Measurements from ENCODE around the gene MKS1.
A peak's percentile ranks its signal among the peaks of the same experiment; 100 is the strongest.

Gene MKS1

DNA sequence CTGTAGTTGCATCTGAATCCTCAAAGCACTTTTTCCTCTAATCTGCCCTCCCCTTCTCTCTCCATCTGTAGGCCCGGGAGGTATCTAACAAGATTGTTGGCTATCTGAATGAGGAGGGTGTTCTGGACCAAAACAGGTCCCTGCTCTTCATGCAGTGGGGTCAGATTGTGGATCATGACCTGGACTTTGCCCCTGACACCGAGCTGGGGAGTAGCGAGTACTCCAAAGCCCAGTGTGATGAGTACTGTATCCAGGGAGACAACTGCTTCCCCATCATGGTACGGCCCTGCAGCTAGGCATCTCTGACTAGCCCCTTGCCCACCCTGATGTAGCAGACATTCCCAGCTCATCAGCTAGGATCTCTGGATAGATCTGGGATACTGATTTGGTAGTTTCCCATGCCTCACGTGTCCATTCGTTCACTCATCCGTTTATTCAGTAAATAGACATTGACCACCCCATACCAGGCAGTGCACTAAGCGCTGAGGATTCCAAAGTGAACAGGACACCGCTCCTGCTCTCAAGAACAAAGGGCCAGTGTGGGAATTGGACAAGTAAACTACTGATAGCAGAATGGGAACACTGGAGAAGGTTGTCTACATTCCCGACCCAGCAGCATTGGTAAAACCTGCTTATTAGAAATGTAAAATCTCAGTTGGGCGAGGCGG is 31.4 kb upstream of the MKS1 start:
- Histone ChIP-seq H3K4me1 (ENCODE audit: control insufficient read depth, insufficient read depth, low read length) (peaks cover 13% of the 10 kb centered on the region), H3K4me3 (ENCODE audit: low read length) (no peak overlapping the region), H3K9ac (ENCODE audit: low read length) (no peak overlapping the region), H3K27me3 (ENCODE audit: control insufficient read depth, insufficient read depth, low read length) (peaks cover 39% of the 10 kb centered on the region), H3K9me3 (ENCODE audit: control insufficient read depth, low read length) (no peaks in the 10 kb centered on the region), H3K36me3 (ENCODE audit: control insufficient read depth, insufficient read depth, low read length) (no peaks in the 10 kb centered on the region)

DNA sequence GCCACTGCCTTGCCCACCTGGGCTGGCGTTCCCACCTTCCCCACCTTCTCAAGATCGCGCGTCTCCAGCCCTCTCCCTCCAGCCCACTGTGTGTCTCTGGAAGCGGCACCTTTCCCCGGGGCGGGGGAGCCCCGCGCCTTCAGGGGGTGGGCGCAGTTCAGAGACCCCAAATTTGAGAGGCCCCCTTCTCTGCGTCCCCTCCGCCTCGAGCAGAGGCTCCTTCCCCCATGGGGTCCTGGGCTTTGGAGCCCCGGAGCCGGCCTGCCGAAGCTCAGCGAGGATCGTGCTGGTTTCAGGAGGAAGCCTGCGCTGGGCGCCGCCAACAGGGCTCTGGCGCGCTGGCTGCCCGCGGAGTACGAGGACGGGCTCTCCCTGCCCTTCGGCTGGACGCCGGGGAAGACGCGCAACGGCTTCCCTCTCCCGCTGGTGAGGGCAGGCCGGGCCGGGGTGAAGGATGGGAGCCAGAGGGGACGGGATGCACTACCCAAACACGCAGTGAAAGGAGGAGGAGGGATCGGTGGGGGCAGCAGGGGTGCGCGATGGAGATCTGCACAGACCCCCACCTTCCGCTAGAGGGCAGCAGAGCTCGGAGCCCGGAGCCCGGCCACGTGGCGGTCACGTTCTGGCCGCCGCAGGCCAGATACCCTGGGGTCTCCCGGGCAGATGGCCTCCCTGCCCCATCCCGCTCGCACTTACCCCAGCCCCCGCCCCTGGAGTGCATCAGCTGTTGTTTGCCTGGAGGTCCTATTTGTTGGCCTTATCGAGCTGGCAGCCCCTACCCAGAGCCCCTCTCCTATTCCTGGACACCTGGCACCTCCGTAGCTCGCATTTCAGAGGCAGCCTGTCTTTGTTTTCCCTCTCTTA is 30.4 kb upstream of the MKS1 start:
- H3K4me3 ChIP-seq (ENCODE audit: low read length) = no peak overlapping the region
- peaks cover 36% of the 10 kb centered on the region for H3K27me3 ChIP-seq (ENCODE audit: control insufficient read depth, insufficient read depth, low read length)
- H3K36me3 ChIP-seq (ENCODE audit: control insufficient read depth, insufficient read depth, low read length) = no peaks in the 10 kb centered on the region
- H3K9ac ChIP-seq (ENCODE audit: low read length) = peak overlapping the region; percentile 59
- peaks cover 13% of the 10 kb centered on the region for H3K4me1 ChIP-seq (ENCODE audit: control insufficient read depth, insufficient read depth, low read length)
- no peaks in the 10 kb centered on the region for H3K9me3 ChIP-seq (ENCODE audit: control insufficient read depth, low read length)

DNA sequence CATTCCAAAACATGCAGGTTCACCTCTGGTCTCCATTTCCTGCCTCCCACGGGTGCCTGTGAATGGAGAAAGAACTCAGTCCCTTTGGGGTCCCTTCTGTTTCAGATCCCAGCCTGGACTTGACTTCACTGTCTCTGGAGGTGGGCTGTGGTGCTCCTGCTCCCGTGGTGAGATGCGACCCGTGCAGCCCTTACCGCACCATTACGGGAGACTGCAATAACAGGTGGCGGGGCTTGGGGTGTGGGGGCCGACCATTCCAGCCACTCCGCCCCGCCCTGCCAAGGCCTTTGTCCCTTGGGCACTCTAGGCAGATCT is 29.9 kb upstream of the MKS1 start:
- Histone ChIP-seq H3K36me3 (ENCODE audit: control insufficient read depth, insufficient read depth, low read length) (no peaks in the 10 kb centered on the region), H3K27me3 (ENCODE audit: control insufficient read depth, insufficient read depth, low read length) (peaks cover 36% of the 10 kb centered on the region)

DNA sequence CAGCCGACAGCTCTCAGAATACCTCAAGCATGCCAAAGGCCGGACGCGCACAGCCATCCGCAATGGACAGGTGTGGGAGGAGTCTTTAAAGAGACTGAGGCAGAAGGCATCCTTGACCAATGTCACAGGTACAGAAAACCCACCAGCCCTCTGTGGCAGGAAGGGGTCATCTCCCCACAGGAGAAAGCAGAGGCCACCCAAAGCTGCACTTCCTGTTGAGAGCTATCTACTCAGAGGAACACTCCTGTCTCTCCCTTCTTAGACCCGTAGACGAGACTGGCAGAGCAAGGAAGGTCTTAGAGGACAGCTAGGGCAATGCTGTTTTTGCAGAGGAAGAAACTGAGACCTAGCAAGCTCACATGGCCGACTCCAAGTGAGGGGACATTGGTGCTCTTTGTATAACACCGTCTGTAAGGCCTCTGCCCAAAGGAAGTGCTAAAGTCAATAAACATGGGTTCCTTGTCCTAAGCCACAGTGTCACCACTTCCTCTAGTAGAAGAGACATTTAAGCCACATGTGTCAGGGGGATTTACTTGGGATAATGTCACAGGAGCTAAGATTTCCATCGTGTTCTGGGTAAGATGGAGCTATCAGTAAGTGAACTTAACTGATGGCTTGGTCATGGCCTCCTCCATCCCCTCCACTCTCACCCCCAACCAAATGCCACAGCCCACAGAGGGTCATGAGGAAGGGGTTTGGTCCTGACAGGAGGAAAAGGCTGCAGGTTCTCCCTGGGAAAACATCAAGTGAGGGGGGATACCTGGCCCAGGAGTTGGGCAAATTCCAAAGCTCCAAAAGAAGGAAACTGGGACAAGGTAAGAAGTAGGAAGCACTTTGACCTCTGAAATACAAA is 28.7 kb upstream of the MKS1 start:
- H3K4me1 ChIP-seq (ENCODE audit: control insufficient read depth, insufficient read depth, low read length) = peaks cover 13% of the 10 kb centered on the region
- H3K4me3 ChIP-seq (ENCODE audit: low read length) = no peak overlapping the region
- H3K9me3 ChIP-seq (ENCODE audit: control insufficient read depth, low read length) = no peaks in the 10 kb centered on the region
- H3K9ac ChIP-seq (ENCODE audit: low read length) = no peak overlapping the region
- H3K27me3 ChIP-seq (ENCODE audit: control insufficient read depth, insufficient read depth, low read length) = peaks cover 39% of the 10 kb centered on the region
- H3K36me3 ChIP-seq (ENCODE audit: control insufficient read depth, insufficient read depth, low read length) = no peaks in the 10 kb centered on the region

More for the DNA sequence above, 29.9 kb upstream of the MKS1 start:
- peaks cover 13% of the 10 kb centered on the region for H3K4me1 ChIP-seq (ENCODE audit: control insufficient read depth, insufficient read depth, low read length)
- H3K4me3 ChIP-seq (ENCODE audit: low read length) = no peak overlapping the region
- H3K9me3 ChIP-seq (ENCODE audit: control insufficient read depth, low read length) = no peaks in the 10 kb centered on the region
- peak overlapping the region; percentile 59 for H3K9ac ChIP-seq (ENCODE audit: low read length)

DNA sequence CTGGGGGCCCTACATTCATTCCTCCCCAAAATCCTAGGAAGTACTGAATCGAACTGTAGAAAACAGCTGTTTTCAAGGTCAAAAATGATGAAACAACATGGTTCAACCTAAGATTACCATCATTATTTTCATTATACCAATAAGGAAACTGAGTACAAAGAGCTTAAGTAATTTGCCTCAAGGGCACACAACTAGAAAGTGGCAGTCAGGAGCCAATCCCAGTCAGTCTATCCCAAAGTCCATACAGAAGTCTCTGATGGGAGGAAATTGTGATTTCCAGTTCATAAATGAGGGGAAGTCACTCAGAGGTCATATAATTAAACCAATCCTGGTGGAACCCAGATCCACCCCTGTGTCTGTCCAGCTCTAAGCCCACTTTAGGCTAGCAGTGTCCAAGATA is 27.7 kb upstream of the MKS1 start:
- peaks cover 13% of the 10 kb centered on the region for H3K4me1 ChIP-seq (ENCODE audit: control insufficient read depth, insufficient read depth, low read length)
- H3K36me3 ChIP-seq (ENCODE audit: control insufficient read depth, insufficient read depth, low read length) = no peaks in the 10 kb centered on the region
- no peak overlapping the region for H3K4me3 ChIP-seq (ENCODE audit: low read length)
- H3K9ac ChIP-seq (ENCODE audit: low read length) = no peak overlapping the region
- H3K9me3 ChIP-seq (ENCODE audit: control insufficient read depth, low read length) = no peaks in the 10 kb centered on the region
- peaks cover 34% of the 10 kb centered on the region for H3K27me3 ChIP-seq (ENCODE audit: control insufficient read depth, insufficient read depth, low read length)

DNA sequence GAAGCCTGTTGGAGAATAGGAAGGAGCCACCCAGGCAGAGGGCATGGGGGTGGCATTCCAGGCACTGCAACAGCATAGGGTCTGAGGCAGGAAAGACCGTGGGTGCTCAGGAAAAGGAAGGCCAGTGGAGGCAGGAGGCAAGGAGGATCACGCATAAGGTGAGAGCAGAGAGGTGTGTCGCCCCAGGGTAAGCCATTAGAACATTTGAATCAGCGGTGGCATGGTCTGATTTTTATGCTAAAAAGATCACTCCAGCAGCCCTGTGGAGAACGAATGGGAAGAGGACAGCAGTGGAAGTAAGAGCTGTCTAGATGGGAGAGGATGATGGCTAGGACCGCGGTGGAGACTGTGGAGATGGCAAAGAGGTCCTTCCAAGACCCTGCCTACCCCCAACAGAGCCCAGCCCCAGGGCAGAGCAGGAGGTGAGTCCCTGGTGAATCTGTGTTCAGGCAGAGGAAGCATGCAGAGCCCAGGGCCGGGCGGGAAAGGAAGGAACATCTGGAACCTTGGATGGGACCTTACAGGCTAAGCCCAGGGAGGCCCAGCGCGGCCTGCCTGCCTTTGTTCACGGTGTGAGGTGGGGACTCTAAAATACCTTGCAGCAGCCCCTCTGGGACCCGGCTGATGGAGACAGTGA is 27.2 kb upstream of the MKS1 start:
- Histone ChIP-seq H3K27me3 (ENCODE audit: control insufficient read depth, insufficient read depth, low read length) (peaks cover 28% of the 10 kb centered on the region), H3K9me3 (ENCODE audit: control insufficient read depth, low read length) (no peaks in the 10 kb centered on the region), H3K9ac (ENCODE audit: low read length) (no peak overlapping the region), H3K36me3 (ENCODE audit: control insufficient read depth, insufficient read depth, low read length) (no peaks in the 10 kb centered on the region), H3K4me3 (ENCODE audit: low read length) (no peak overlapping the region), H3K4me1 (ENCODE audit: control insufficient read depth, insufficient read depth, low read length) (peaks cover 13% of the 10 kb centered on the region)

DNA sequence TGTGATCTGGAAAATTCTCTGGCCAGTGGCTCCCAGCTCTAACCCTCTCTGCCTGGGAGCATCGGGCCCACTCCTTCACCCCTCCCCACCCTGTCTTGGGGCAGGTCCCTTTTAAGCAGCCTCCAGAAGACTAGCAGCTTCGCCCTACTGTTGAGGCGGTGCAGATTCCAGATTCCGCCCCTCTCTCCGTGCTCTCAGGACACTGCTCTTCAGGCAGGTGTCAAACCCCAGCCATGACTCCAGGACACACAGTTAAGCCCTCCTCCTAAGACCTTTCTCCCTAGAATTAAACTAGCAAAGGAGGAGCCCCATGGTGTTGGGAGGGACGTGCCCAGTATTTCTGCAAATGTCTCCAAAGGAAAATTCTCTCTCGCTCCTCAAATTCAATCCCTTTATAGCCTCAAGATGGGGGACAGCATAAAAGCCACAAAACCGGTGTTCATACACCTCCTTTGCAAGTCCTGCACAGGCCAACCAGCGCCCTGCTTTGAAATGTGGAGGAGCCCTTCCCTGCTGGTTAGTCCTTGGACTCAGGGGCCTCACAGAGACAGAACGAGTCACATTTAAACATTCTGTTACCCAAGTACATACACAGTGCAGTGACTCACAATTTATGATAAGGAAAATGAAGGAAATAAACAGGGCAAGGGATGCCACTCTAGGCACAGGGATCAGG is 26.5 kb upstream of the MKS1 start:
- no peaks in the 10 kb centered on the region for H3K9me3 ChIP-seq (ENCODE audit: control insufficient read depth, low read length)
- H3K4me1 ChIP-seq (ENCODE audit: control insufficient read depth, insufficient read depth, low read length) = peaks cover 13% of the 10 kb centered on the region
- no peak overlapping the region for H3K9ac ChIP-seq (ENCODE audit: low read length)
- H3K4me3 ChIP-seq (ENCODE audit: low read length) = no peak overlapping the region
- peaks cover 26% of the 10 kb centered on the region for H3K27me3 ChIP-seq (ENCODE audit: control insufficient read depth, insufficient read depth, low read length)
- H3K36me3 ChIP-seq (ENCODE audit: control insufficient read depth, insufficient read depth, low read length) = no peaks in the 10 kb centered on the region

DNA sequence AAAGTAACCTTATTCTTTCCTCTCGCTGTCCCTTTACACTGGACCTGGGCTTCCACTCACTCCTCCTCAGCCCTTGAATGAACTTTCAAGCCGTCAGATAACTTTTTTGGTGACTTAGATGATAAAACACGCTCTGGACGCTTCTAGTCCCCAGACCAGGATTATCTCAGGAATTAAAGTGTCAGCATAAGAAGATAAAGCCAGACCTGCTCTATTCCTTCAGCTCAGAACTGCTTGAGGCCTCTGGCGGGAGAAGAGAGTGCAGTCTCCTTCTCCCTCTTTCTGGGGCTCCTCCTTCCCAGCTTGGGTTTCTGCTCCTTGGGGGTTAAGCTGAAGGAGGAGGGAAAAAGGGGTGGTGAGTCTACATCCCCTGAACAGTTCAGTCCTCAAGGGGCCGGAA is 25.9 kb upstream of the MKS1 start:
- no peaks in the 10 kb centered on the region for H3K36me3 ChIP-seq (ENCODE audit: control insufficient read depth, insufficient read depth, low read length)
- no peak overlapping the region for H3K9ac ChIP-seq (ENCODE audit: low read length)
- no peaks in the 10 kb centered on the region for H3K9me3 ChIP-seq (ENCODE audit: control insufficient read depth, low read length)
- peaks cover 20% of the 10 kb centered on the region for H3K27me3 ChIP-seq (ENCODE audit: control insufficient read depth, insufficient read depth, low read length)
- no peak overlapping the region for H3K4me3 ChIP-seq (ENCODE audit: low read length)
- H3K4me1 ChIP-seq (ENCODE audit: control insufficient read depth, insufficient read depth, low read length) = peaks cover 10% of the 10 kb centered on the region

DNA sequence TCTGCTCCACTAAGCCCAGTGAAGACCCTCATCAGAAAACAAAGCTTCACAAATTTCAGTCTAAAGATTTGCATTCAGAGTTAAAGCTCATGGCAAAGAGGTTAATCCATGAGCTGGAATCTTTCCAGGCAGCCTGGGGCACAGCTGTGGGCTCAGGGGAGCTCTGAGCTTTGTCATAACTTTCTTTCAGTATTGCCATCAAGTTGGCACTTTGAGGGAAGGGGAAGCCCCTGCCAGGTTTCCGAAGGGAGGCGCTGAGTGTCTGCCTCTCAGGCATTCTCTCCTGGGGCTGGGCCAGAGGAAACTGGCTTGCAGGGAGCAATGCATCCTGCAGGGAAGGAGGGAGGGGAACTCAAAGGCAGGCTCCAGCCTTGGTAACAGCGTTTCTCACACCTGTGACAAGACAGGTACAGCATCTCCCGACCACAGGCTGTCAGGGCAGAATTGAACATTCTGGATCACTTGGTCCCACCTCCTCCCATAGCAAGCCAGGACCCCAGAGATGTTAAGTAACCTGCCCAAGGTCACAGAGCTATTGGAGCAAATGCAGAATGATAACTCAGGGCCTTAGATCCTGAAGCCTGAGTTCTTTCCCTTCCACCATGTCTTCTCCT is 23.2 kb upstream of the MKS1 start:
- H3K27me3 ChIP-seq (ENCODE audit: control insufficient read depth, insufficient read depth, low read length) = peaks cover 4% of the 10 kb centered on the region

DNA sequence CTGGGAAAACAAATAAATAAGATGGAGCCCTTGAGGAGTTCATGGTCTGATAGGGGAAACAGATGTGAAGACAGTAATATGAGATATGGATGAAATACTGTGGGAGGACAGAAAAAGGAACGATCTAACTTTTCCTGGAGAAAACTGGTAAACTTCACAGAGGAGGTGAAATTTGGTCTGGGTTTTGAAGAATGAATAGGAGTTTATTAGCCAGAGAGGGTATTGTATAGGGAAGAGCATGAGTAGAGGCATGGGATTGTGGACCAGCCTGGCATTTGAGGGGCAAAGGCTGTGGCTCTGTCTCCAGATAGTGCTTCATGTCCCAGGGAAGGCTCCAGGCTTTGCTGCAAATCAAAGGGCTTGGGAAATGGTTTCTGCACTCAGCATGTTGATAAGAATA is 20.9 kb upstream of the MKS1 start:
- no peaks in the 10 kb centered on the region for H3K36me3 ChIP-seq (ENCODE audit: control insufficient read depth, insufficient read depth, low read length)
- H3K27me3 ChIP-seq (ENCODE audit: control insufficient read depth, insufficient read depth, low read length) = peaks cover 14% of the 10 kb centered on the region
- H3K4me1 ChIP-seq (ENCODE audit: control insufficient read depth, insufficient read depth, low read length) = no peaks in the 10 kb centered on the region
- no peak overlapping the region for H3K9ac ChIP-seq (ENCODE audit: low read length)
- H3K9me3 ChIP-seq (ENCODE audit: control insufficient read depth, low read length) = no peaks in the 10 kb centered on the region
- H3K4me3 ChIP-seq (ENCODE audit: low read length) = no peak overlapping the region

More for the DNA sequence above, 23.2 kb upstream of the MKS1 start:
- no peaks in the 10 kb centered on the region for H3K36me3 ChIP-seq (ENCODE audit: control insufficient read depth, insufficient read depth, low read length)
- H3K9me3 ChIP-seq (ENCODE audit: control insufficient read depth, low read length) = no peaks in the 10 kb centered on the region
- H3K4me3 ChIP-seq (ENCODE audit: low read length) = no peak overlapping the region
- no peak overlapping the region for H3K9ac ChIP-seq (ENCODE audit: low read length)
- H3K4me1 ChIP-seq (ENCODE audit: control insufficient read depth, insufficient read depth, low read length) = no peaks in the 10 kb centered on the region

DNA sequence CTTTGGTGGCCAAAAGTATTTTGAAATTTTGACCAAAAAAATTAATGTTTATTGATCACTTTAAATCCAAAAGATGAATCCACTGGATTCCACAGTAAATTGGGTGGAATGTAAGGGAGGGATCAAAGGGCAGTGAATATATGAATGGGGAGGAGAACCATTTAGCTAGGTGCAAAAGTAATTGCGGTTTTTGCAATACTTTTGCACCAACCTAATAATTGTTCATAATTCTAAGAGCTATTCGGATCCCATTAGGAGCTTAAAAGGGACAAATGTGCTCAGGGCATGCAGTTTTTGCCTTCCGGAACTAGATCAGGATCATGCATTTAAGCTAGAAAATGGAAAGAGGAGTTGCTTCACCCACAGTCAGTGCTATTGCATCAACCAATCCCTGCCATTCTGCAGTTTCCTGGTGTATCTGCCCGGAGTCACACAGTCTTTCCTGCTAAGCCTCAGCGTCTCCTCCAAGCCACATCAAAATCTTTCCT is 19.1 kb upstream of the MKS1 start, which contains the start of gene LPO:
Gene LPO (plus strand): TSS at position 438 of the 488 bp plus-strand sequence. CDS start 4,396 bp downstream, outside the sequence.
- peaks cover 12% of the 10 kb centered on the region for H3K27me3 ChIP-seq (ENCODE audit: control insufficient read depth, insufficient read depth, low read length)
- H3K9me3 ChIP-seq (ENCODE audit: control insufficient read depth, low read length) = no peaks in the 10 kb centered on the region
- H3K36me3 ChIP-seq (ENCODE audit: control insufficient read depth, insufficient read depth, low read length) = no peaks in the 10 kb centered on the region
- no peaks in the 10 kb centered on the region for H3K4me1 ChIP-seq (ENCODE audit: control insufficient read depth, insufficient read depth, low read length)
- no peak within 1 kb of the TSS for H3K4me3 ChIP-seq (ENCODE audit: low read length)
- H3K9ac ChIP-seq (ENCODE audit: low read length) = no peak within 1 kb of the TSS
